ENCODE results near the gene PPM1N.

The PPM1N gene

DNA sequence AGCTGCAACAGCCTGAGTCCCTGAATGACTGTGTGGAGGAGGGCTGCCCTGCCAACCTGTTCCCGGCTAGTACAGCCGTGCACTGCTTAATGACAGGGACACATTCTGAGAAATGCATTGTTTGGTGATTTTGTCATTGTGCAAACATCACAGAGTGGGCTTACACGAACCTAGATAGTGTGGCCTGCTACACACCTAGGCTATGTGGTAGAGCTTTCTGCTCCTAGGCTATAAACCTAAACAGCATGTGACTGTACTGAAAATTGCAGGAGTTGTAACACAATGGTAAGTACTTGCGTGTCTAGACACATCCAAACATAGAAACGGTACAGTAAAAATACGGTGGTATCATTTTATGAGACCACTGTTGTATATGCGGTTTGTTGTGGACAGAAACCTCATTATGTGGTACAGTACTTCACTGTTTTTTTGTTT lies 44.0 kb downstream of the PPM1N start:
- no peak for DNase-seq

DNA sequence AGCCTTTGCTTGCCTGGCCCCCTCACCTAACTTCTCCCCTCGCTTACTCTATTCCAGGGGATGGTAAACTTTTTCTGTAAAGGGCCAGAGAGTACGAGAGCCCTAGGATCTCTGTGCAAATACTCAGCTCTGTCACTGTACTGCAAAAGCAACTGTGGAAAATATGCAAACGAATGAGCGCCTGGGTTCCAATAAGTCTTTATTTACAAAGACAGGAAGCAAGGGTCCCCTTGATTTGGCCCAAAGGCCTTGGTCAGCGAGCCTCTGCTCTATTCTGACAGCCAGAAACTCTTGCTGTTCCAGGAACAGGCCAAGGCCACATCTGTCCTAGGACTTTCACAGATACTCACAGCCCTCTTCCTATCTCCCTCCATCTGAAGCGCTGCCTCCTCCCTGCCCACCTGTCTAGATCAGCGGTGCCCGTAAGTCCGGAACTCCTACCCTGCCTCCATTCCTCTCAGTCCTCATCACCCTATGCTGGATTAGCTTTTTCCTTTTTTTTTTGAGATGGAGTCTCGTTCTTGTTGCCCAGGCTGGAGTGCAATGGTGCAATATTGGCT lies 49.0 kb downstream of the PPM1N start:
- DNase-seq = no peak

DNA sequence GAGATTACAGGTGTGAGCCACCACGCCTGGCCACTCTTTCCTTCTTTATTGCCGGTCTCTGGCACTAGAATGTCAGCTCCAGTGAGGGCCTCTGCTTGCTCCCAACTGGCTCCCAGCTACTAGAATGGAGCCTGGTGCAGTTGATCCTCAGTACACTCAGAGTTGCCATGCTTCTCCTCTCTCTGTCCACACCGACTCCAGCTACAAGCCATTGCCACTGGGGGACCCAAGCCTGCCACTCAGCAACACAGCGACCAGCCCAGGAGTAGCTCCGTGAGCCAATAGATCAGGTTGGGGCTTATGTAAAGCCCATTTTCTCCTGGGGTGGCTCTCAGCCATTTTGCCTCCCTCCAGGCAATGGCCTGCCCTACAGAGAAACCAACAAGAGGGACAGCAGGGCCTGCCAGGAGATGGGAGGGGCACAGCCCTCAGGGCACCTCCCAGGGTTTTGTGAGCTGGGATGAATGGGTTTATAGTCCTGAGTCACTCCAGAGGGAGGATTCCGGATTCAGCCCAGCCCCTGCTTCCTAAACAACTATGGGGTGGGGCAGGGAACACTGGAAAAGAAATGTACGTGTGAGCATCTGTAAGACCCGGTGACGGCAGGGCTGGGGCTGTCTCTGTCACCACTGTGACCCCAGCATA lies 49.8 kb downstream of the PPM1N start:
- no peak for DNase-seq

Data from suppressor macrophage (primary cell).